ENCODE data around the gene CSTF3. TPM values are rescaled to one million over a fixed set of nuclear protein-coding genes. Genes with fewer than 3 reads are reported as not detected.

The CSTF3 gene
- 34.9 and 36.5 TPM in 2 replicates for total RNA-seq

GRCh38 chr11:33161120-33162005 lies at the start of gene CSTF3:
TSS of gene CSTF3 (minus strand) at chr11:33161480. CDS start at chr11:33161325, 155 bp downstream.
- Mint-ChIP-seq H3K27ac (peak within 1 kb of the TSS; percentile 100), H3K4me3 (peak within 1 kb of the TSS; percentile 100), H3K27me3 (ENCODE audit: insufficient read depth) (no peaks in the 10 kb centered on the region), H3K4me1 (ENCODE audit: low read depth) (peaks cover 40% of the 10 kb centered on the region), H3K9me3 (no peaks in the 10 kb centered on the region), H3K36me3 (ENCODE audit: low read depth) (peaks cover 16% of the 10 kb centered on the region)
- peak; percentile 91 for DNase-seq (ENCODE audit: low spot score)
- intact Hi-C loops (cut with micrococcal nuclease): loop anchor here (1.0 to 10.0 kb wide), 11 partner anchors 97 to 1273 kb away; partner anchors contain the start of genes C11orf91, CAPRIN1, CAT and CD59

- no peaks in the 10 kb centered on the region for H3K27me3 Mint-ChIP-seq (ENCODE audit: insufficient read depth)
- no peaks in the 10 kb centered on the region for H3K9me3 Mint-ChIP-seq
- no peaks in the 10 kb centered on the region for H3K36me3 Mint-ChIP-seq (ENCODE audit: low read depth)
- no peaks in the 10 kb centered on the region for H3K4me1 Mint-ChIP-seq (ENCODE audit: low read depth)
- no peak overlapping the region for H3K4me3 Mint-ChIP-seq
- intact Hi-C loops (cut with micrococcal nuclease): no loop called here
- DNase-seq (ENCODE audit: low spot score): no peak
- no peak overlapping the region for H3K27ac Mint-ChIP-seq
Measured at GRCh38 chr11:33208150-33208549, 46.9 kb upstream of the CSTF3 start.

- no peaks in the 10 kb centered on the region for H3K27me3 Mint-ChIP-seq (ENCODE audit: insufficient read depth)
- no peaks in the 10 kb centered on the region for H3K9me3 Mint-ChIP-seq
- H3K4me1 Mint-ChIP-seq (ENCODE audit: low read depth): no peaks in the 10 kb centered on the region
- intact Hi-C loops (cut with micrococcal nuclease): no loop called here
- H3K27ac Mint-ChIP-seq: no peak overlapping the region
- H3K36me3 Mint-ChIP-seq (ENCODE audit: low read depth): no peaks in the 10 kb centered on the region
- H3K4me3 Mint-ChIP-seq: no peak overlapping the region
- DNase-seq (ENCODE audit: low spot score): no peak
Measured at GRCh38 chr11:33207408-33207985, 46.2 kb upstream of the CSTF3 start.

- no peak for DNase-seq (ENCODE audit: low spot score)
- Mint-ChIP-seq H3K9me3 (no peaks in the 10 kb centered on the region), H3K27ac (no peak overlapping the region), H3K4me1 (ENCODE audit: low read depth) (no peaks in the 10 kb centered on the region), H3K4me3 (no peak overlapping the region), H3K27me3 (ENCODE audit: insufficient read depth) (no peaks in the 10 kb centered on the region), H3K36me3 (ENCODE audit: low read depth) (no peaks in the 10 kb centered on the region)
- intact Hi-C loops (cut with micrococcal nuclease): no loop called here
Measured at GRCh38 chr11:33197915-33198727, 36.8 kb upstream of the CSTF3 start.

- Mint-ChIP-seq H3K9me3 (no peaks in the 10 kb centered on the region), H3K27me3 (ENCODE audit: insufficient read depth) (no peaks in the 10 kb centered on the region), H3K4me3 (no peak overlapping the region), H3K4me1 (ENCODE audit: low read depth) (no peaks in the 10 kb centered on the region), H3K27ac (no peak overlapping the region), H3K36me3 (ENCODE audit: low read depth) (no peaks in the 10 kb centered on the region)
- DNase-seq (ENCODE audit: low spot score): no peak
- intact Hi-C loops (cut with micrococcal nuclease): no loop called here
Measured at GRCh38 chr11:33195462-33196173, 34.3 kb upstream of the CSTF3 start.

GRCh38 chr11:33194455-33194854 lies 33.2 kb upstream of the CSTF3 start:
- H3K4me1 Mint-ChIP-seq (ENCODE audit: low read depth): no peaks in the 10 kb centered on the region
- no peaks in the 10 kb centered on the region for H3K36me3 Mint-ChIP-seq (ENCODE audit: low read depth)
- H3K27me3 Mint-ChIP-seq (ENCODE audit: insufficient read depth): no peaks in the 10 kb centered on the region
- DNase-seq (ENCODE audit: low spot score): no peak
- H3K27ac Mint-ChIP-seq: no peak overlapping the region
- no peak overlapping the region for H3K4me3 Mint-ChIP-seq
- intact Hi-C loops (cut with micrococcal nuclease): no loop called here
- no peaks in the 10 kb centered on the region for H3K9me3 Mint-ChIP-seq

- no peak overlapping the region for H3K4me3 Mint-ChIP-seq
- H3K4me1 Mint-ChIP-seq (ENCODE audit: low read depth): no peaks in the 10 kb centered on the region
- intact Hi-C loops (cut with micrococcal nuclease): no loop called here
- DNase-seq (ENCODE audit: low spot score): no peak
- no peak overlapping the region for H3K27ac Mint-ChIP-seq
- no peaks in the 10 kb centered on the region for H3K9me3 Mint-ChIP-seq
- peaks cover under 1% of the 10 kb centered on the region for H3K27me3 Mint-ChIP-seq (ENCODE audit: insufficient read depth)
- H3K36me3 Mint-ChIP-seq (ENCODE audit: low read depth): no peaks in the 10 kb centered on the region
Measured at GRCh38 chr11:33191467-33191866, 30.2 kb upstream of the CSTF3 start.

GRCh38 chr11:33187998-33188722 lies 26.9 kb upstream of the CSTF3 start:
- H3K27me3 Mint-ChIP-seq (ENCODE audit: insufficient read depth): peaks cover 3% of the 10 kb centered on the region
- no peaks in the 10 kb centered on the region for H3K4me1 Mint-ChIP-seq (ENCODE audit: low read depth)
- no peak overlapping the region for H3K27ac Mint-ChIP-seq
- no peak for DNase-seq (ENCODE audit: low spot score)
- no peak overlapping the region for H3K4me3 Mint-ChIP-seq
- no peaks in the 10 kb centered on the region for H3K9me3 Mint-ChIP-seq
- intact Hi-C loops (cut with micrococcal nuclease): no loop called here
- no peaks in the 10 kb centered on the region for H3K36me3 Mint-ChIP-seq (ENCODE audit: low read depth)

GRCh38 chr11:33185756-33186155 lies 24.5 kb upstream of the CSTF3 start:
- Mint-ChIP-seq H3K27ac (no peak overlapping the region), H3K36me3 (ENCODE audit: low read depth) (no peaks in the 10 kb centered on the region), H3K4me1 (ENCODE audit: low read depth) (no peaks in the 10 kb centered on the region), H3K4me3 (no peak overlapping the region), H3K27me3 (ENCODE audit: insufficient read depth) (peaks cover 3% of the 10 kb centered on the region), H3K9me3 (no peaks in the 10 kb centered on the region)
- DNase-seq (ENCODE audit: low spot score): no peak
- intact Hi-C loops (cut with micrococcal nuclease): no loop called here

- peaks cover 4% of the 10 kb centered on the region for H3K9me3 Mint-ChIP-seq
- H3K36me3 Mint-ChIP-seq (ENCODE audit: low read depth): peaks cover 2% of the 10 kb centered on the region
- no peak for DNase-seq (ENCODE audit: low spot score)
- no peak overlapping the region for H3K4me3 Mint-ChIP-seq
- H3K4me1 Mint-ChIP-seq (ENCODE audit: low read depth): peaks cover 25% of the 10 kb centered on the region
- H3K27ac Mint-ChIP-seq: no peak overlapping the region
- intact Hi-C loops (cut with micrococcal nuclease): no loop called here
- peaks cover 3% of the 10 kb centered on the region for H3K27me3 Mint-ChIP-seq (ENCODE audit: insufficient read depth)
Measured at GRCh38 chr11:33182246-33182878, 21.1 kb upstream of the CSTF3 start.

GRCh38 chr11:33179348-33179803 lies 18.1 kb upstream of the CSTF3 start:
- Mint-ChIP-seq H3K4me3 (no peak overlapping the region), H3K4me1 (ENCODE audit: low read depth) (peaks cover 25% of the 10 kb centered on the region), H3K36me3 (ENCODE audit: low read depth) (peaks cover 2% of the 10 kb centered on the region), H3K27me3 (ENCODE audit: insufficient read depth) (peaks cover 1% of the 10 kb centered on the region), H3K9me3 (peaks cover 4% of the 10 kb centered on the region), H3K27ac (peak overlapping the region; percentile 1)
- peak; percentile 10 for DNase-seq (ENCODE audit: low spot score)
- intact Hi-C loops (cut with micrococcal nuclease): no loop called here
